SU-DHL-6 (cell line): ENCODE measurements around the gene IQCE.

Source experiments
- H2AFZ ChIP-seq: fragments of 200-600 bp; sonication (generic); 2 replicates; pipeline ENCODE4 v1.6.1; 2014; ENCODE audit warnings: low read depth, mild to moderate bottlenecking, moderate library complexity, mixed read lengths, antibody characterized with exemption, low read length; ENCODE audit not compliant: severe bottlenecking
- H3F3A ChIP-seq: fragments of 200-600 bp; shearing (Covaris generic); 2 replicates; pipeline ENCODE4 v1.6.0; 2016; ENCODE audit warnings: antibody characterized with exemption, mild to moderate bottlenecking; ENCODE audit not compliant: insufficient read depth
- H3K27ac ChIP-seq: fragments of 200-600 bp; sonication (generic); 2 replicates; pipeline ENCODE4 v1.5.1; 2016; ENCODE audit warnings: low read depth, mild to moderate bottlenecking, low read length, moderate library complexity, mixed read lengths
- H3K27me3 ChIP-seq: fragments of 200-600 bp; sonication (generic), shearing (Covaris generic); 2 replicates; pipeline ENCODE4 v1.6.0; 2014; ENCODE audit warnings: mild to moderate bottlenecking, low read length
- H3K36me3 ChIP-seq: fragments of 200-600 bp; sonication (generic); 2 replicates; pipeline ENCODE4 v1.6.1; 2014; ENCODE audit warnings: mild to moderate bottlenecking, low read length, mixed read lengths
- H3K4me2 ChIP-seq: fragments of 300-600, 200-600 bp; shearing (Covaris generic), sonication (generic); 2 replicates; pipeline ENCODE4 v1.6.0; 2014; ENCODE audit warnings: low read length, low read depth, mild to moderate bottlenecking; ENCODE audit not compliant: poor library complexity, severe bottlenecking
- H3K4me3 ChIP-seq: fragments of 200-600 bp; sonication (generic); 2 replicates; pipeline ENCODE4 v1.5.1; 2014; ENCODE audit warnings: antibody characterized with exemption, low read length, mild to moderate bottlenecking, mixed read lengths; ENCODE audit not compliant: insufficient read depth, poor library complexity, severe bottlenecking
- H3K79me2 ChIP-seq: fragments of 200-600 bp; sonication (generic); 2 replicates; pipeline ENCODE4 v1.6.1; 2014; ENCODE audit warnings: mild to moderate bottlenecking, low read length, moderate library complexity; ENCODE audit not compliant: insufficient read depth
- H3K9ac ChIP-seq: fragments of 200-600 bp; sonication (generic); 2 replicates; pipeline ENCODE4 v1.7.0; 2014; ENCODE audit warnings: mild to moderate bottlenecking, low read length
- H3K9me2 ChIP-seq: fragments of 200-600 bp; sonication (generic); replicated peaks from 2 replicates; pipeline ENCODE4 v1.6.1; 2014; ENCODE audit warnings: low read length; ENCODE audit not compliant: insufficient read depth
- H3K9me3 ChIP-seq: fragments of 200-600 bp; sonication (generic); 2 replicates; pipeline ENCODE4 v1.6.1; 2014; ENCODE audit warnings: low read length, mixed read lengths; ENCODE audit not compliant: insufficient read depth
- H4K20me1 ChIP-seq: fragments of 200-600 bp; sonication (generic); 2 replicates; pipeline ENCODE4 v1.6.1; 2014; ENCODE audit warnings: low read depth, mild to moderate bottlenecking, antibody characterized with exemption, low read length, moderate library complexity, mixed read lengths
- EZH2phosphoT487 ChIP-seq: fragments of 200-600 bp; sonication (generic), shearing (Covaris generic); conservative IDR thresholded peaks from 2 replicates; pipeline ENCODE4 v1.6.1; 2018; ENCODE audit warnings: mild to moderate bottlenecking, antibody characterized with exemption, low read length, moderate library complexity, mixed read lengths
- TF ChIP-seq, protein P1 (sequence below): fragments of 200-600 bp; sonication (generic); IDR thresholded peaks from one replicate; pipeline ENCODE4 v1.5.1; 2017; ENCODE audit warnings: antibody characterized with exemption, mild to moderate bottlenecking, low read length, moderate library complexity; ENCODE audit not compliant: insufficient read depth, poor library complexity, severe bottlenecking

The IQCE gene

GRCh38 chr7:2604608-2605174 is 45.9 kb downstream of the IQCE start:
- no peaks in the 10 kb centered on the region for H3K27me3 ChIP-seq
- H3F3A ChIP-seq = no peaks in the 10 kb centered on the region
- H3K36me3 ChIP-seq = no peaks in the 10 kb centered on the region
- H3K9me2 ChIP-seq = no peaks in the 10 kb centered on the region
- H3K9me3 ChIP-seq = no peaks in the 10 kb centered on the region
- no peak overlapping the region for H3K27ac ChIP-seq
- H3K79me2 ChIP-seq = no peaks in the 10 kb centered on the region
- no peak overlapping the region for H2AFZ ChIP-seq
- no peak overlapping the region for H3K9ac ChIP-seq
- H4K20me1 ChIP-seq = no peaks in the 10 kb centered on the region
- no peak overlapping the region for H3K4me2 ChIP-seq
- TF ChIP-seq, protein P1, sequence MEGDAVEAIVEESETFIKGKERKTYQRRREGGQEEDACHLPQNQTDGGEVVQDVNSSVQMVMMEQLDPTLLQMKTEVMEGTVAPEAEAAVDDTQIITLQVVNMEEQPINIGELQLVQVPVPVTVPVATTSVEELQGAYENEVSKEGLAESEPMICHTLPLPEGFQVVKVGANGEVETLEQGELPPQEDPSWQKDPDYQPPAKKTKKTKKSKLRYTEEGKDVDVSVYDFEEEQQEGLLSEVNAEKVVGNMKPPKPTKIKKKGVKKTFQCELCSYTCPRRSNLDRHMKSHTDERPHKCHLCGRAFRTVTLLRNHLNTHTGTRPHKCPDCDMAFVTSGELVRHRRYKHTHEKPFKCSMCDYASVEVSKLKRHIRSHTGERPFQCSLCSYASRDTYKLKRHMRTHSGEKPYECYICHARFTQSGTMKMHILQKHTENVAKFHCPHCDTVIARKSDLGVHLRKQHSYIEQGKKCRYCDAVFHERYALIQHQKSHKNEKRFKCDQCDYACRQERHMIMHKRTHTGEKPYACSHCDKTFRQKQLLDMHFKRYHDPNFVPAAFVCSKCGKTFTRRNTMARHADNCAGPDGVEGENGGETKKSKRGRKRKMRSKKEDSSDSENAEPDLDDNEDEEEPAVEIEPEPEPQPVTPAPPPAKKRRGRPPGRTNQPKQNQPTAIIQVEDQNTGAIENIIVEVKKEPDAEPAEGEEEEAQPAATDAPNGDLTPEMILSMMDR = no peak
- TF ChIP-seq EZH2phosphoT487 = no peak
- H3K4me3 ChIP-seq = no peak overlapping the region

DNA sequence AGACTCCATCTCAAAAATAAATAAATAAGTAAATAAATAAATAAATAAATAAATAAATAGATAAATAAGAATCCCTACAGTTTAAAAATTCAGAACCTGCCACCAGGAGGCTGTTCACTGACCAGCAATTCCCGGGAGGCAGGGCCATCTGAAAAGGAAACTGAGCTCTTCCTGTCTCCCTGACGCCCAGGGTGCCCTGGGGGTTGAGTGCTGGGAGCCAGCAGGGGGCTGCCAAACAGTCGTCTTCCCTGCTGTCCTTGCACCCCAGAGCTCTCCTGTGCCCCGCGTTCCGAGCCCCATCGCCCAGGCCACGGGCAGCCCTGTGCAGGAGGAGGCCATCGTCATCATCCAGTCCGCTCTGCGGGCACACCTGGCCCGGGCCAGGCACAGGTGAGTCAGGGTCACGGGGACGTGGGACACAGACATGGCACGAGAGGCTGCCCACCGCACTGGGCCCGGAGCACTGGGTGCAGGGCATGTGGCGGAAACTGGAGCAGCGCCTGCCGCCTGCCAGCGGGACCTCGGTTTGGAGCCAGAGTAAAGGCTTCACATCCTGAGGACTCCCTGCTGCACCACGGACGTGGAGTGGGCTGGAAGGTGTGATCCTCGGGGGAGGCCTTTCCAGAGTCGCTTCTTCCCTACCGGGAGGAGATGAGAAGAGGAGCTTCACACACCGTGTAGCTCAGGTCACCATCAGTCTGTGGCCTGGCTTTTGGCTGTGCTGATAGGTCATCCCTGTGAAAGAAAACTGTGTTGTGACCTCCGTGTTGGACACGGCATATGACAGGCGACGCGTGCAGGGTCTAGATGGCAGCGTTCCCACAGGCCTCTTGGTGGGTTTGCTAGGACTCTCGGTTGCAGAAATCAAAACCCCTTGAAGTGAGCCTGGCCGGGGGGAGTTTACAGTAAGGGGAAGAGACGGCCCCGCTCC is 47.1 kb downstream of the IQCE start:
- H2AFZ ChIP-seq = no peak overlapping the region
- no peak overlapping the region for H3K4me3 ChIP-seq
- no peak overlapping the region for H3K4me2 ChIP-seq
- H3K36me3 ChIP-seq = no peaks in the 10 kb centered on the region
- H4K20me1 ChIP-seq = no peaks in the 10 kb centered on the region
- no peaks in the 10 kb centered on the region for H3F3A ChIP-seq
- no peak overlapping the region for H3K9ac ChIP-seq
- no peaks in the 10 kb centered on the region for H3K9me3 ChIP-seq
- H3K79me2 ChIP-seq = no peaks in the 10 kb centered on the region
- TF ChIP-seq, protein P1 = no peak
- no peak for TF ChIP-seq EZH2phosphoT487
- H3K27ac ChIP-seq = no peak overlapping the region
- no peaks in the 10 kb centered on the region for H3K27me3 ChIP-seq
- H3K9me2 ChIP-seq = no peaks in the 10 kb centered on the region

DNA sequence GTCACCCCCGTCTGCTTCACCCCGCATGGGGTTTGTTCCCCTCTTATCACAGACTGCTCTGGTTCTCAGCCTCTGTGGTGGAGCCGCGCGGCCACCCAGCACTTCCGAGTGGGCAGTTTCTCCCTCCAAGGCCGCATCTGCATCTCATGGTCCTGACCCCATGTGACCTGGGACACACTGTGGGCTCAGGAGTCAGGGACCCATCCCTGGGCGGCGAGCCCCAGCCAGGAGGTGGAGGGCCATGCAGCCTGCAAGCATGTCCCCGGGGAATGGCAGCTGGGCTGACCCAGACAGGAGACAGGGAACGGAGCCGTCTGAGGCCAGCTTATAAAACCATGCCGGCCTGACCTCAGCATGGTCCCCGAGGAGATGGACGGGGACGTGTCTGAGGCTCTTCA is 47.8 kb downstream of the IQCE start:
- TF ChIP-seq, protein P1 = no peak
- TF ChIP-seq EZH2phosphoT487 = no peak
- Histone ChIP-seq H3F3A (no peaks in the 10 kb centered on the region), H2AFZ (no peak overlapping the region), H3K9ac (no peak overlapping the region), H4K20me1 (no peaks in the 10 kb centered on the region), H3K4me2 (no peak overlapping the region), H3K9me2 (no peaks in the 10 kb centered on the region), H3K27ac (no peak overlapping the region), H3K9me3 (no peaks in the 10 kb centered on the region), H3K79me2 (no peaks in the 10 kb centered on the region), H3K4me3 (no peak overlapping the region), H3K27me3 (no peaks in the 10 kb centered on the region), H3K36me3 (no peaks in the 10 kb centered on the region)
